PC-3 (cell line): ENCODE results near the gene LBHD2. TPM values are rescaled to one million over a fixed set of nuclear protein-coding genes. Genes with fewer than 3 reads are reported as not detected.
A peak's percentile ranks its signal among the peaks of the same experiment; 100 is the strongest.

Experiments used
- ATAC-seq: fragments of 200-7000 bp; cut with Tn5 transposase; 2 replicates; pipeline ENCODE4 v1.9.1; 2020; ENCODE audit warnings: mild to moderate bottlenecking, moderate library complexity
- BruUV-seq: library from RNA; stranded (reverse); fragments of 400-500 nt; replicated peaks from 2 replicates; lab custom pipeline; 2021; lab: Mats Ljungman, UMichigan
- CTCF ChIA-PET: fragments of 300-600 bp; sonication (Branson Sonifier 250); formaldehyde crosslinking; loops from one replicate; lab custom pipeline; 2022; ENCODE audit warnings: antibody characterized with exemption; lab: Charles Lee
- POLR2A ChIA-PET: fragments of 300-600 bp; sonication (Branson Sonifier 250); formaldehyde crosslinking; loops from one replicate; lab custom pipeline; 2022; ENCODE audit warnings: antibody characterized with exemption; ENCODE audit not compliant: unreplicated experiment; lab: Charles Lee
- DNase-seq: peaks from one replicate; pipeline ENCODE4 v3.0.0-alpha.2; 2015
- H2AFZ ChIP-seq: fragments of 300-600 bp; sonication (generic); 2 replicates; pipeline ENCODE4 v1.6.0; 2016; ENCODE audit warnings: antibody characterized with exemption, low read length
- H3F3A ChIP-seq: fragments of 300-600 bp; sonication (generic); one replicate; pipeline ENCODE4 v1.6.0; 2017; ENCODE audit warnings: antibody characterized with exemption, low read length, control low read depth, mild to moderate bottlenecking; ENCODE audit not compliant: unreplicated experiment
- H3K27ac ChIP-seq: fragments of 300-600 bp; sonication (generic); 2 replicates; pipeline ENCODE4 v1.5.1; 2016; ENCODE audit warnings: mild to moderate bottlenecking, low read length
- H3K27me3 ChIP-seq: fragments of 300-600 bp; sonication (generic); 2 replicates; pipeline ENCODE4 v1.6.1; 2016; ENCODE audit warnings: low read length, mixed read lengths
- H3K36me3 ChIP-seq: fragments of 300-600 bp; sonication (generic); 2 replicates; pipeline ENCODE4 v1.6.1; 2016; ENCODE audit warnings: low read depth, mixed run types, low read length, mixed read lengths
- H3K4me1 ChIP-seq: fragments of 300-600 bp; sonication (generic); 2 replicates; pipeline ENCODE4 v1.5.1; 2016; ENCODE audit warnings: low read length; ENCODE audit not compliant: insufficient read depth
- H3K4me2 ChIP-seq: fragments of 300-600 bp; sonication (generic); 2 replicates; pipeline ENCODE4 v1.6.0; 2016; ENCODE audit warnings: low read length
- H3K4me3 ChIP-seq: fragments of 300-600 bp; sonication (generic); 2 replicates; pipeline ENCODE4 v1.5.1; 2016; ENCODE audit warnings: mild to moderate bottlenecking, low read length, mixed read lengths
- H3K79me2 ChIP-seq: fragments of 300-600 bp; sonication (generic); 2 replicates; pipeline ENCODE4 v1.6.1; 2017; ENCODE audit warnings: low read length, mixed read lengths
- H3K9ac ChIP-seq: fragments of 300-600 bp; sonication (generic); 2 replicates; pipeline ENCODE4 v1.6.0; 2016; ENCODE audit warnings: mild to moderate bottlenecking, low read length
- H3K9me2 ChIP-seq: fragments of 300-600 bp; sonication (generic); replicated peaks from 2 replicates; pipeline ENCODE4 v1.6.1; 2016; ENCODE audit warnings: mixed run types, low read length, mixed read lengths
- H3K9me3 ChIP-seq: fragments of 300-600 bp; sonication (generic); 2 replicates; pipeline ENCODE4 v1.6.1; 2016; ENCODE audit warnings: low read length, mixed read lengths
- H4K20me1 ChIP-seq: fragments of 300-600 bp; sonication (generic); 2 replicates; pipeline ENCODE4 v1.6.1; 2016; ENCODE audit warnings: low read length, mixed read lengths
- CTCF ChIP-seq: fragments of 300-600 bp; sonication (generic); conservative IDR thresholded peaks from 2 replicates; pipeline ENCODE4 v1.5.1; 2017; ENCODE audit warnings: antibody characterized with exemption, low read depth, mild to moderate bottlenecking, low read length
- EZH2 ChIP-seq: fragments of 300-600 bp; sonication (generic); IDR thresholded peaks from one replicate; pipeline ENCODE4 v1.6.1; 2017; ENCODE audit warnings: antibody characterized with exemption, mild to moderate bottlenecking, low read length; ENCODE audit not compliant: unreplicated experiment
- EZH2phosphoT487 ChIP-seq: fragments of 300-600 bp; sonication (generic); IDR thresholded peaks from 2 replicates; pipeline ENCODE4 v1.6.1; 2018; ENCODE audit warnings: mild to moderate bottlenecking, antibody characterized with exemption, low read length, borderline replicate concordance
- intact Hi-C: fragments of 100-400 bp; cut with micrococcal nuclease; formaldehyde crosslinking; loops from 2 replicates; pipeline ENCODE4 v1.9.0; 2023
- total RNA-seq: library from RNA; depleted of rRNA; stranded (reverse); fragments of >200 nt; gene quantifications from 2 replicates; pipeline ENCODE4 v1.2.3, GENCODE V29; 2014

LBHD2 gene
- total RNA-seq, 1 experiment from 2014 or later = not detected

GRCh38 chr14:103102689-103103260 lies 18.8 kb downstream of the LBHD2 start:
- CTCF ChIA-PET = no interaction called here
- Histone ChIP-seq H3K9me2 (no peaks in the 10 kb centered on the region), H3K27me3 (peaks cover 7% of the 10 kb centered on the region; the same call in 1 of the 2 replicates), H3K36me3 (no peaks in the 10 kb centered on the region), H3F3A (no peaks in the 10 kb centered on the region), H3K9me3 (no peaks in the 10 kb centered on the region), H4K20me1 (no peaks in the 10 kb centered on the region), H3K9ac (no peak overlapping the region), H3K79me2 (no peaks in the 10 kb centered on the region), H3K27ac (no peak overlapping the region), H3K4me3 (no peak overlapping the region), H3K4me1 (peaks cover 15% of the 10 kb centered on the region; the same call in 1 of the 2 replicates), H3K4me2 (no peak overlapping the region), H2AFZ (no peak overlapping the region)
- no peak for TF ChIP-seq CTCF
- TF ChIP-seq EZH2 = no peak
- TF ChIP-seq EZH2phosphoT487 = no peak
- ATAC-seq = no peak
- no TSS peak for BruUV-seq
- DNase-seq = no peak
- POLR2A ChIA-PET = no interaction called here
- intact Hi-C loops = no loop called here

- Histone ChIP-seq H4K20me1 (no peaks in the 10 kb centered on the region), H3K9me2 (no peaks in the 10 kb centered on the region), H3F3A (no peaks in the 10 kb centered on the region), H3K79me2 (no peaks in the 10 kb centered on the region), H3K9ac (no peak overlapping the region), H3K4me2 (peak overlapping the region; percentile 83), H2AFZ (peak overlapping the region; percentile 84), H3K27me3 (peaks cover 7% of the 10 kb centered on the region; the same call in 1 of the 2 replicates), H3K9me3 (no peaks in the 10 kb centered on the region), H3K36me3 (no peaks in the 10 kb centered on the region), H3K27ac (no peak overlapping the region), H3K4me3 (peak overlapping the region; percentile 63), H3K4me1 (peaks cover 15% of the 10 kb centered on the region; the same call in 1 of the 2 replicates)
- ChIA-PET CTCF (no interaction called here), POLR2A (no interaction called here)
- BruUV-seq = no TSS peak
- intact Hi-C loops = loop anchor here (2.0 kb wide), 1 partner anchor 81 kb away; no protein-coding TSS in a partner anchor
- ATAC-seq (peak; percentile 68), DNase-seq (peak; percentile 69)
- TF ChIP-seq EZH2phosphoT487 = no peak
- TF ChIP-seq CTCF = peak; percentile 39; the same call in 1 of the 2 replicates
- no peak for TF ChIP-seq EZH2
These were observed 19.7 kb downstream of the LBHD2 start for GRCh38 chr14:103103461-103104388.
